Measurements from ENCODE around the gene PCYT1B. TPM values are rescaled to one million over a fixed set of nuclear protein-coding genes. Genes with fewer than 3 reads are reported as not detected.

PCYT1B gene
- total and polyA plus RNA-seq, 9 donors: 1.3 to 4.8 (median 2.4) TPM

DNA sequence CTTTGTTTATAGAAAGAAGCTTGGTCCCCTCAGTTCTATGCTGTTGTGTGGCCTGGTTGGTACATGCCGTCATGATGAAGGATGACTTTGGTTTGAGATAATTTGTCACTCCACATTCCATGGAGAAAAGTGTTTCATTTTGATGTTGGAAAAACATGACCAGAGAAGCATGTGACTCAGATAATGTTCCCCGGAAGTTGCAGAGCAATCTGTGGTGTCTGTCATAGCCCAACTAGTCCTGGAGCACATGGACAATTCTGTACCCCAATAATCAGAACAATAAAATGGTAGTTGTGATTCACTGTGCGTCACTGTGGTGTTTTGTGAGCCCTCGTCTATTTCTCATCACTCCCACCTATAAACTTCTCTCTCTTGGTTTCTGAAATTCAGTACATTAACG lies 97.0 kb downstream of the PCYT1B start:
- Histone ChIP-seq H3K4me1 (ENCODE audit: insufficient read depth) (no peaks in the 10 kb centered on the region), H3K27ac (no peak overlapping the region), H3K27me3 (no peaks in the 10 kb centered on the region), H3K9me3 (no peaks in the 10 kb centered on the region), H3K36me3 (no peaks in the 10 kb centered on the region), H3K4me3 (no peak overlapping the region)
- 81 to 83% (median 82%) methylated on average over 5 of the region's 5 CpGs for whole genome bisulfite sequencing, 3 donors
- no peak for DNase-seq
- intact Hi-C loops (cut with DNase I): no loop called here
- TF ChIP-seq, protein P1, sequence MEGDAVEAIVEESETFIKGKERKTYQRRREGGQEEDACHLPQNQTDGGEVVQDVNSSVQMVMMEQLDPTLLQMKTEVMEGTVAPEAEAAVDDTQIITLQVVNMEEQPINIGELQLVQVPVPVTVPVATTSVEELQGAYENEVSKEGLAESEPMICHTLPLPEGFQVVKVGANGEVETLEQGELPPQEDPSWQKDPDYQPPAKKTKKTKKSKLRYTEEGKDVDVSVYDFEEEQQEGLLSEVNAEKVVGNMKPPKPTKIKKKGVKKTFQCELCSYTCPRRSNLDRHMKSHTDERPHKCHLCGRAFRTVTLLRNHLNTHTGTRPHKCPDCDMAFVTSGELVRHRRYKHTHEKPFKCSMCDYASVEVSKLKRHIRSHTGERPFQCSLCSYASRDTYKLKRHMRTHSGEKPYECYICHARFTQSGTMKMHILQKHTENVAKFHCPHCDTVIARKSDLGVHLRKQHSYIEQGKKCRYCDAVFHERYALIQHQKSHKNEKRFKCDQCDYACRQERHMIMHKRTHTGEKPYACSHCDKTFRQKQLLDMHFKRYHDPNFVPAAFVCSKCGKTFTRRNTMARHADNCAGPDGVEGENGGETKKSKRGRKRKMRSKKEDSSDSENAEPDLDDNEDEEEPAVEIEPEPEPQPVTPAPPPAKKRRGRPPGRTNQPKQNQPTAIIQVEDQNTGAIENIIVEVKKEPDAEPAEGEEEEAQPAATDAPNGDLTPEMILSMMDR (IDR thresholded peaks at IDR 0.05): no peak
- no peak for TF ChIP-seq EP300 (IDR thresholded peaks at IDR 0.05)
- no peak for TF ChIP-seq POLR2A (IDR thresholded peaks at IDR 0.05)

DNA sequence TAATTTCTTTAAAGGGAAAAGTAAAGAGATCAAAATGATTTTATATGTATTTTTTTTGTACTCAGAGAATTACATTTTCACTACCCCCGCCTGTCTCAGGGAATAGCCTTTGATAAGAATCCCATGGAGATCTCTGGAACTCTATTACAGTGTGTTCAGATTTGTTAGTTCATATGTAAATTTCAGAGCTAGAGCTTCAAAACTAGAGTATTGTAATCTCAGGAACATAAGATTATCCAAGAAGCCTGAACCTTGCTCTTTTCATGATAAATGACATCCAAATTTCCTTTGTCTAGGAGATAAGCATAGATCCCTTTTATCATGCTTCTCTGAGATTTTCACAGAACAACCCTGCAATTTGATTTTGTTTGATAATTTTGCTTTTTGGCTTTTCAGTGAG lies 99.2 kb downstream of the PCYT1B start:
- H3K4me3 ChIP-seq: no peak overlapping the region
- 82 to 87% (median 83%) methylated on average over 1 of the region's 1 CpG for WGBS, 3 donors
- no peaks in the 10 kb centered on the region for H3K9me3 ChIP-seq
- no peak for DNase-seq
- no peaks in the 10 kb centered on the region for H3K4me1 ChIP-seq (ENCODE audit: insufficient read depth)
- no peak for TF ChIP-seq EP300 (IDR thresholded peaks at IDR 0.05)
- TF ChIP-seq POLR2A (IDR thresholded peaks at IDR 0.05): no peak
- H3K36me3 ChIP-seq: no peaks in the 10 kb centered on the region
- intact Hi-C loops (cut with DNase I): no loop called here
- H3K27ac ChIP-seq: no peak overlapping the region
- no peaks in the 10 kb centered on the region for H3K27me3 ChIP-seq

DNA sequence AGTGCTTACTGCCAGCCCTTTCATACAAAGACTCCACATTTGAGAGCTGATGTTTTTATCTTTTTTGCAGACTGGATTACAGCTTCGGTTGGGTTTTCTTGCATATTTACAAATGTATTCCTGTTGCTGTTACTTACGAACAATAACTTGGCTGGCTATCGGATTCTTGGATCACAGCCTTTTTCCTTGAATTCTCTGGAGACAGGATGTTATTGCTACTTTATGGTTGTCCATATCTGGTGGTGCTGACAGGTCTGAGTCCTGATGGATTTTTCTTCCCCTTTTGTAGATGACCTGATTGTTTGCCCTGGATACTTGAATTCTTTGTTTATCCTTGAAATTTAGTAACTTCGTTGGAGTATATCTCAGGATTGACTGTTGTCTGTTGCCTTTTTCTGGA lies 104.4 kb downstream of the PCYT1B start:
- no peak for DNase-seq
- Histone ChIP-seq H3K4me3 (no peak overlapping the region), H3K27ac (no peak overlapping the region), H3K27me3 (no peaks in the 10 kb centered on the region), H3K9me3 (no peaks in the 10 kb centered on the region), H3K4me1 (ENCODE audit: insufficient read depth) (peaks cover 2% of the 10 kb centered on the region), H3K36me3 (no peaks in the 10 kb centered on the region)
- 24 to 36% (median 35%) methylated on average over 4 of the region's 4 CpGs for WGBS, 3 donors
- TF ChIP-seq, protein P1 (IDR thresholded peaks at IDR 0.05): no peak
- no peak for TF ChIP-seq POLR2A (IDR thresholded peaks at IDR 0.05)
- intact Hi-C loops (cut with DNase I): no loop called here

DNA sequence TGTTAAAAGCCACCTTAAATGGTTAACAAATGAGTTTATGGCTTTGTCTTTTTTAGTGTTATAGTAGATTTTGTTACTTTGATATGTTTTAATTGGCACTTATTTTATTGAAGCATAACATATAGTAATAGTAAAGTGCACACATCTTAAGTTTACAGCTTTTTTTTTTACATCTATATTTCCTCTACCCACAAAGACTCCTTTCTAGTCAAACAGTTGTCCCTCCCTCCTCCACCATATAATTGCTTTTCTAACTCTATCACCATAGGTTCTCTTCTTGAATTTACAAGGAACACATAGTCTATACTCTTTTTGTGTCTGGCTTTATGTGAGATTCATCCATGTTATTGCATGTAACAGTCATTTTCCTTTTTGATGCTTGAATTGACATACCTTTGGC lies 110.6 kb downstream of the PCYT1B start:
- no peak for DNase-seq
- no peak overlapping the region for H3K4me3 ChIP-seq
- H3K4me1 ChIP-seq (ENCODE audit: insufficient read depth): no peaks in the 10 kb centered on the region
- no peaks in the 10 kb centered on the region for H3K27me3 ChIP-seq
- intact Hi-C loops (cut with DNase I): no loop called here
- H3K9me3 ChIP-seq: no peaks in the 10 kb centered on the region
- no peak for TF ChIP-seq EP300 (IDR thresholded peaks at IDR 0.05)
- TF ChIP-seq, protein P1 (IDR thresholded peaks at IDR 0.05): no peak
- no peak for TF ChIP-seq POLR2A (IDR thresholded peaks at IDR 0.05)
- H3K36me3 ChIP-seq: no peaks in the 10 kb centered on the region
- no peak overlapping the region for H3K27ac ChIP-seq

DNA sequence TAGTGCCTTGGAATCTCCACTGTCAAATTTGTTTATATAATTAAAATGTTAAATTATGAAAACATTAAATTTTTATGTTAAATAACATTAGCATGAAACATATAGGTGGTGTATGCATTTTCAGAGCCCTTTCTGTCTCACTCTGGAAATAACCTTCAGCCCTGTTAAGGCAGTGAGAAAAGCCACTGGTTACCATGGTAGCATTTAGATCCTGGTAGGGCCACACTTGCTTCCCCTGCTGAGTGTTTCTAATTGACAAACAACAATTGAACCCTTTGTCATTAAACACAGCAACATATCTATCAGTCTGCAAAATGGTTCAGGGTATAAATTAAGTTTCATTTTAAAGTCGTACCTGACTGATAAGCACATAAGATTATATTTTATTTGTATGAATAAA lies 118.5 kb downstream of the PCYT1B start:
- Histone ChIP-seq H3K4me1 (ENCODE audit: insufficient read depth) (no peaks in the 10 kb centered on the region), H3K4me3 (no peak overlapping the region), H3K27ac (no peak overlapping the region), H3K27me3 (no peaks in the 10 kb centered on the region), H3K36me3 (no peaks in the 10 kb centered on the region), H3K9me3 (no peaks in the 10 kb centered on the region)
- intact Hi-C loops (cut with DNase I): no loop called here
- 56 to 65% (median 62%) methylated on average over 1 of the region's 1 CpG for WGBS, 3 donors
- TF ChIP-seq POLR2A (IDR thresholded peaks at IDR 0.05) (no peak), EP300 (IDR thresholded peaks at IDR 0.05) (no peak)
- TF ChIP-seq, protein P1 (IDR thresholded peaks at IDR 0.05): no peak
- no peak for DNase-seq

Measured in ovary (tissue), 9 donors.